Spleen (tissue), 7 donors: Measurements from ENCODE around the gene DNAH17.

Source experiments
- CTCF ChIP-seq, 11 experiments: fragments of 200-600 bp in 7 of 11; fragments of 450-650 bp in 4 of 11; sonication (generic) in 4 of 11; IDR thresholded peaks in 8 of 11; conservative IDR thresholded peaks in 3 of 11; 1 replicate in 7 of 11; 2 replicates in 4 of 11; pipeline versions ENCODE4 v1.4.0 to v1.8.0; 2016 to 2021; ENCODE audit warnings: antibody characterized with exemption in 11 of 11, inconsistent platforms in 4 of 11, mild to moderate bottlenecking in 1 of 11
- POLR2A ChIP-seq, 3 donors: fragments of 450-650 bp; IDR thresholded peaks; one replicate each; pipeline ENCODE4 v1.5.1; 2017; ENCODE audit warnings: antibody characterized with exemption in 3 of 3, mild to moderate bottlenecking in 1 of 3
- donor health status: DM: no; HTN: no; CAD: no; lungs with moderate emphysema.
- donor health status: DM: no; HTN: no; CAD: no.
- donor health status: DM: no; HTN: no; CAD: no.

DNA sequence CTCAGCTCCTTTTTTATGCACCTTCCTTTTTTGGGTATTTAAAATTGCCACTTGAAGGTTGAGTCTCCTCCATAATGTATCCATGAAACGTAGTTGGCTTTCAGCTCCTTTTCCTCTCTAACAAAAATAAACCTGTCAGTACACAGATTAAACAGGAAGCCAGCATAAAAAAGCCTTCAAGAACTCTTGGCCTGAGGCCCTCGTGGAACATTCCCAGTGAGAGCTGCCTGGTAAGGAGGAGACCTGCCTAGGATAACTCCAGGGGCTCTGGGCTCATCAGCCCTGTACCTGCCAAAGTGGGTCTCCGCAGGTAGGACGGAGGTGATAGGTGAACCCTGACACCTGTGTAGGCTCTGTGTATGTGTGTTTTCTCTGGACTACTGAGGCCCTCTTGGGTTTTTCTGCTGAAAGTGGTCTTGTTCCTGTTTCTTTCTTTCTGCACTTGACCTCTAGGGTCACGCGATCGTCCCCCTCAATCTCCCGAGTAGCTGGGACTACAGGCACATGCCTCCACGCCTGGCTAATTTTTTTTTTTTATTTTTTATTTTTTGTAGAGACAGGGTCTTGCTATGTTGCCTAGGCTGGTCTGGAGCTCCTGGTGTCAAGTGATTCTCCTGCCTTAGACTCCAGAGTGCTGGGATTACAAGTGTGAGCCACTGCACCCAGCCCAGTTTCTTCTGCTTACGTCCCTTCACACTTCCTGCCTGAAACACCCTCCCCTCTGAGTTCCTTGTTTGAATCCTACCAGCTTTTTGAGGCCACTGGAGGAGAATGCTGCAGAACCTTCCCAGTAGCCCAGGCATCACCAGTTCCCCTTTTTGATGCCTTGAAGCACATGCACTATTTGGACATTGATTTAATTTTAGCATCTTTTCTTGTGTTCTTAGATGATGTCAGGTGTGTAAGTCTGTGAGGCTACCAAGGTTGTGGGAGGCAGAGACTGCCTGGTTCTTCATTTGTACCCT, 188.9 kb downstream of the DNAH17 start:
- TF ChIP-seq CTCF (IDR thresholded peaks at IDR 0.05 in 8 of 11, conservative IDR thresholded peaks at IDR 0.05 in 3 of 11) (peak in 1 of 11 experiments; percentile 14), POLR2A (IDR thresholded peaks at IDR 0.05) (no peak)
